Muscle of leg (tissue), 11 donors: ENCODE data around the gene EEF2KMT. TPM values are rescaled to one million over a fixed set of nuclear protein-coding genes. Genes with fewer than 3 reads are reported as not detected.
"Not testable (repeated sequence)": the region's sequence is repeated elsewhere in the genome, so short reads cannot be mapped to it uniquely, and the experiment has no call there.

Source experiments
- DNase-seq: peaks from one replicate; pipeline ENCODE4 v3.0.0; 2013
- H3K27ac ChIP-seq: one replicate; pipeline ENCODE4 v1.5.1; 2013; ENCODE audit warnings: mild to moderate bottlenecking, low read length, control low read depth
- H3K27me3 ChIP-seq: one replicate; pipeline ENCODE4 v1.6.1; 2013; ENCODE audit warnings: low read length; ENCODE audit not compliant: control insufficient read depth, insufficient read depth
- H3K36me3 ChIP-seq: one replicate; pipeline ENCODE4 v1.6.1; 2013; ENCODE audit warnings: low read length; ENCODE audit not compliant: control insufficient read depth, insufficient read depth
- H3K4me1 ChIP-seq: one replicate; pipeline ENCODE4 v1.6.1; 2013; ENCODE audit warnings: low read length; ENCODE audit not compliant: control insufficient read depth, insufficient read depth
- H3K4me3 ChIP-seq: one replicate; pipeline ENCODE4 v1.5.1; 2013; ENCODE audit warnings: low read length, control low read depth
- H3K9me3 ChIP-seq: replicated peaks from 2 replicates; pipeline ENCODE4 v1.6.1; 2013; ENCODE audit warnings: low read depth, low read length; ENCODE audit not compliant: control insufficient read depth
- WGBS: methylation state at CpG from one replicate; pipeline ENCODE4 v1.1.5; 2013; ENCODE audit warnings: missing lambda C conversion rate; ENCODE audit not compliant: insufficient coverage; 5-methylcytosine and 5-hydroxymethylcytosine counted together
- polyA plus RNA-seq, 8 donors: library from polyadenylated mRNA; unstranded; fragments of 120-200 nt; gene quantifications; one replicate each; pipeline versions ENCODE4 v1.2.1 to v1.2.3, GENCODE V29; 2013; ENCODE audit warnings: inconsistent platforms in 1 of 8, low replicate concordance in 1 of 8; ENCODE audit not compliant: insufficient read length in 8 of 8, insufficient read depth in 1 of 8
- total RNA-seq: library from RNA; stranded (reverse); fragments of 120-200 nt; gene quantifications from one replicate; pipeline ENCODE4 v1.2.4, GENCODE V29; 2013

Gene EEF2KMT
- total and polyA plus RNA-seq, 9 donors, result 7.0 to 13.0 (median 11.0) TPM

GRCh38 chr16:5095145-5095830, 2.3 kb downstream of the EEF2KMT start:
- H3K27ac ChIP-seq, H3K36me3 ChIP-seq, H3K27me3 ChIP-seq, H3K4me1 ChIP-seq, DNase-seq, H3K4me3 ChIP-seq, H3K9me3 ChIP-seq: not testable (repeated sequence)
- 69% methylated on average over 7 of the region's 11 CpGs for WGBS

DNA sequence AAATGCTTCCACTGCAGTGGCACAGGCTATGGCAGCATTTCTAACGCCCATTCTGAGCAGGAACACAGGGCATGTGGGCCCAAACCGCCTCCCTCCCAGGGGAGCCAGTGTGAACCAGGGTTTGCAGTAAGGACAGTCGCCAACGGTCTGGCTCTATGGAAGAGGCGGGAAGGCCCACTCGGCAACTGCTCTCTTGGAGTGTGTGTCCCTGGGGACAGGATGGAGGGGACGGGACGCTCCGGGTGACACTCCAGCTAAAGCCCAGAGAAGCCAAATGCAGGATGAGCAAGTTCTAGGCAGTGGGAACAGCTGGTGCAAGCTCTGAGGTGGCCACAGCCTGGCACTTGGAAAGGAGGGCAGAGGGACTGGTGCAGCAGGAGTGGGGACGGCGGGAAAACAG, 3.8 kb downstream of the EEF2KMT start:
- not testable (repeated sequence) for H3K36me3 ChIP-seq, H3K4me1 ChIP-seq, H3K27ac ChIP-seq, H3K4me3 ChIP-seq, H3K27me3 ChIP-seq, DNase-seq, H3K9me3 ChIP-seq
- WGBS, result 71% methylated on average over 7 of the region's 11 CpGs

DNA sequence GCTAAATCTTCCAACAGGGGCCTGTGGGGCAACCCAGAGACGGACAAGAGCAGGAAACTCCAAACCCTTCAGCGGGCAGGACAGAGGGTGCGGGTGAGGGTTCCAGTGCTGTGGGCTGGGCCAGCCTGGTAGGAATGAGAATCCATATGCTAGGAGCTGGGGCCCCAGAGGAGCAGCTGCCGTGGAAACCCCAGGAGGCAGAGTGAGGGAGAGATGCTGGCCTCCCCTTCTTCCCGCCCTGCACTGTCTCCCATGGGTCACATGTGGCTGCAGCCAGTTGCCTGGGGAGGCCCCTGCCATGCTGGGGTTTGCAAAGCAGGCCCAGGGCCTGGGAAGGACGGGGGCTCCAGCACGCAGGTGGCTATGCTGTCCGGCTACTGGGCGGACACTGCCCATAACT, 4.5 kb downstream of the EEF2KMT start:
- H3K27ac ChIP-seq, H3K9me3 ChIP-seq, H3K4me1 ChIP-seq, H3K4me3 ChIP-seq, DNase-seq, H3K27me3 ChIP-seq, H3K36me3 ChIP-seq: not testable (repeated sequence)
- WGBS, result 80% methylated on average over 1 of the region's 9 CpGs

GRCh38 chr16:5090592-5090991, 7.0 kb downstream of the EEF2KMT start:
- 90% methylated on average over 6 of the region's 9 CpGs for WGBS
- H3K9me3 ChIP-seq, H3K27ac ChIP-seq, H3K36me3 ChIP-seq, H3K4me3 ChIP-seq, H3K27me3 ChIP-seq, DNase-seq, H3K4me1 ChIP-seq: not testable (repeated sequence)

DNA sequence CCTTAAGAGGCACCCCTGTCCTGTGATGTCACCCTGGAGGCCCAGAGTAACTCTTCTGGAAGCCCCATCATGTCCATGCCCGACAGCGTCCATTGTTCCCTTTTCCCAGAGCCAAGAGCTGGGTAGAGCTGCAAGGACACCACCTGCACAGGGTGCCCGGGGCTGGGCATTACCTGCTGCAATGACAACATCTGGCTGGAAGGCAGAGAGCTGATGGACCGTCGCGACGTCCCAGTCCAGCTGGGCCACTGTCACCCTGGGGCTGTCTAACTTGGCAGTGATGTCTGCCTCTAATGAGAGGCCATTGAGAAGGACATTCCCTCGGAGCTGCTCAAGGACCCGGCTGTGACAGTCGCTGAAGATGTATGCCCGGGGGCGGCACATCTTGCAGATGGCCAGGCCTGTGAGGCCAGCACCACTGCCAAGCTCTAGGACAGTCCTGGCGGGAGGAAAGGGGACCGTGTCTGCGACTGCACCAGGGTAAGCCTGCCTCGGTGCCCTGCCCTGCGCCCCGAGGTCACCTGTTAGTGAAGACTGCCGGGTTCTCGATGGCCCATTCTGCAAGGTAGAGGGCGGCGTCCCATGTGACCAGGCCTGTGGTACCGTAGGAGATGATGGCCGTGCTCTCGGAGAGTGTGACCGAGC, 7.6 kb downstream of the EEF2KMT start:
- not testable (repeated sequence) for DNase-seq, H3K36me3 ChIP-seq, H3K4me1 ChIP-seq, H3K27me3 ChIP-seq, H3K9me3 ChIP-seq, H3K27ac ChIP-seq, H3K4me3 ChIP-seq
- 90% methylated on average over 20 of the region's 26 CpGs for WGBS

DNA sequence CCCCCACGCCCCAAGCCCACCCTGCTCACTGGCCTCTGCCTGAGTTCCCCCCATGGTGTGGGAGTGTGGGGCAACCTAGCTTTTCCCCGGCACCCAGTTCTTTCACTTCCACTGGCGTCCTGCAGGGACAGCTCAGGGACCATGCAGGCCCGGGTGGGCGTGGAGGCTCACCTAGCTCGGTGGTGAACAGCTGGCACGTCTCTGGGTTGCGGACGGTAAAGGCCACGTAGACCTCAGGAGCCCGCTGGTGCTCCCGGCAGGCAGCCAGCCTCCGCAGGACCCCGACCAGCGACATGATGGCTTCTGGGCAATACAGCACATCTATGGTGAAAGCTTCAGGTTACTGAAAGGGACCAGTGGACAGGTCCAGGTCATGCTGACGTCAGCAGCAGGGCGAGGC, 8.7 kb downstream of the EEF2KMT start:
- H3K9me3 ChIP-seq, H3K4me3 ChIP-seq, H3K4me1 ChIP-seq, H3K27ac ChIP-seq, H3K27me3 ChIP-seq, DNase-seq: not testable (repeated sequence)
- WGBS, result 86% methylated on average over 13 of the region's 17 CpGs
- H3K36me3 ChIP-seq, result peaks cover 11% of the 10 kb centered on the region

DNA sequence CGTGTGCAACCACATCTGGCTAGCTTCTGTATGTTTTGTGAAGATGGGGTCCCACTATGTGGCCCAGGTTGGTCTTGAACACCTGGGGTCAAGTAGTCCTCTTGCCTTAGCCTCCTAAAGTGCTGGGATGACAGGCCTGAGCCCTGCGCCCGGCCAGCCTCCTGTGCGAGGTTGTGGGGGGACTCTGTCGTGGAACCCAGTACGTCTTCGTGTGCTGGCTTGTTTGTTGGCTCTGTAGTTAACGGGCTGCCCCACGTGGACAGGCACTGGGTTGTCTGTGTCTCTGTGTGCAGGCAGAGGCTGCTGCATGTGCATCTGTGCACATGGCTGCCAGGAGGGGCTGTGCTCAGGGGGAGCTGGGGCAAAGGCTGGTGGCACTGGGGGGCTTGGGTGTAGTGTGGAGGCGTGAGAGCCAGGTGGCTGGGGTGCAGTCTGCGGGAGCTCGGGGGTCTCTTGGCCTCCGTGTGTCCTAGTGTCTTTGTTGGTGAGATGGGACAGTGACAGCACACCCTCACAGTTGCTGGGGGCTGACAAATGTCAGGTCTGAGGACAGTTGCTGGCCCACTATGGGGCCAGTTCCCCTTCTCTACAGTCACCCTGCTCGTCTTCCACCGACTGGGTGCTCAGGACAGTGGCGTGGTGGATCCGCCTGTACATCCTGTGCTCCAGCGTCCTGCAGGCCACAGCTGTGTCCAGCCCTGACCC, 9.4 kb downstream of the EEF2KMT start:
- H3K4me1 ChIP-seq, H3K27me3 ChIP-seq, DNase-seq, H3K9me3 ChIP-seq, H3K4me3 ChIP-seq, H3K27ac ChIP-seq: not testable (repeated sequence)
- 92% methylated on average over 14 of the region's 18 CpGs for WGBS
- H3K36me3 ChIP-seq, result peaks cover 13% of the 10 kb centered on the region

- not testable (repeated sequence) for H3K27ac ChIP-seq, H3K9me3 ChIP-seq, H3K4me3 ChIP-seq, DNase-seq, H3K4me1 ChIP-seq, H3K27me3 ChIP-seq
- peaks cover 18% of the 10 kb centered on the region for H3K36me3 ChIP-seq
- 87% methylated on average over 9 of the region's 11 CpGs for WGBS
Measured at GRCh38 chr16:5085716-5086115, 11.9 kb downstream of the EEF2KMT start.

DNA sequence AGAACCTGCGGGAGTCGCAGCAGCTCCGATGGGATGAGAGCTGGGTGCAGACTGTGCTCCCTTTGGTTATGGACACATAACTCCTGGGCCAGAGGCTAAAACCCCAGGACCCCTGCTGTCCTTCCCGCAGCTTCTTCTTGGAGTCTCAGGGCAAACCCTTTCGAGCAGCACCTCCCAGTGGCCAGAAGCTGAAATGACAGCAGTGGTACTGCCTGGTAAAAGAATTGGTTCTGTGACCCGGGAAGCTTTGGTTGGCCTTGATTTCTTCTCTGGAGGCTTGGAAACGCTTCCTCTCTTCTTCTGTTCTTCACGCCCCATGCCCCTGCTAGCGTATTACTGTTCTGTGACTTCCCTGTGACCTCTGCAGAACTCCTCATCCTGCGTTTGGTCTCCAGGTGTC, 12.8 kb downstream of the EEF2KMT start:
- not testable (repeated sequence) for DNase-seq, H3K9me3 ChIP-seq, H3K4me1 ChIP-seq, H3K4me3 ChIP-seq, H3K27ac ChIP-seq, H3K27me3 ChIP-seq
- H3K36me3 ChIP-seq, result peaks cover 15% of the 10 kb centered on the region
- WGBS, result 57% methylated on average over 7 of the region's 10 CpGs

DNA sequence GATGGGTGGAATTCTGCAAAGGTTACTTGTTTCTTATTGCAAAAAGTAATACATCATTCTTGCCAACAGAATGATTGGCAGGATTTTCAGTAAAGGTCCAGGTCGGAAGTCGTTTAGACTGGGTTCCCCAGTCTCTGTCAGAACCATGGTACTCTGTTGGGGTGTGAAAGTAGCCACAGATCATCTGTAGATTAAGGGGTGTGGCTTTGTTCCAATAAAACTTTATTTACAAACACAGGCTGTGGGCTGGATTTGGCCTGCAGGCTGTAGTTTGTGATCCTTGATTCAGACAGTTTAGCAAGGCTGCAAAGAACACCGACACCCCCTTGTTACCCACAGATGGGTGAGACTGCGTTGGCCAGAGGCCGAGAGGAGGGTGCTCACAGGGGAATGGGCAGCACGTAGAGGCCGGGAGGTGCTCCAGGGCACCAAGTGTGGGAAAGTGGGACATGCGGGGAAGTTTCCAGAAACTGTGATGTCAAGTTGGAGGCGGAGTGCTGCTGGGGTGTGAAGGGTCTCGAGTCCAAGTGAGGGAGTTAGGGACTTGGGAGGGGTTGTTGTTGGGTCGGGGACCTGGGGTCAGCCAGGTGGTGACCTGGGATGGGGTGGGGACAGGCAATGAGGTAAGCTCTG, 13.4 kb downstream of the EEF2KMT start:
- 85% methylated on average over 8 of the region's 11 CpGs for WGBS
- not testable (repeated sequence) for H3K4me1 ChIP-seq, H3K27me3 ChIP-seq, H3K4me3 ChIP-seq, DNase-seq, H3K9me3 ChIP-seq, H3K27ac ChIP-seq
- H3K36me3 ChIP-seq, result peaks cover 18% of the 10 kb centered on the region
